H9 (cell line): ENCODE measurements around the gene KRTAP10-8. TPM values are rescaled to one million over a fixed set of nuclear protein-coding genes. Genes with fewer than 3 reads are reported as not detected.

Experiments
- DNase-seq: peaks from one replicate; pipeline ENCODE4 v3.0.0-alpha.2; 2017
- H2AFZ ChIP-seq: one replicate; pipeline ENCODE4 v1.6.1; 2013; ENCODE audit warnings: mild to moderate bottlenecking, low read length, control low read depth, moderate library complexity
- H2AK5ac ChIP-seq: 2 replicates; pipeline ENCODE4 v1.6.1; 2013; ENCODE audit warnings: low read length, control low read depth, mixed read lengths; ENCODE audit not compliant: insufficient read length
- H2BK120ac ChIP-seq: one replicate; pipeline ENCODE4 v1.6.1; 2013; ENCODE audit warnings: low read depth, mild to moderate bottlenecking, low read length, control low read depth, inconsistent platforms; ENCODE audit not compliant: poor library complexity, severe bottlenecking
- H2BK12ac ChIP-seq: 2 replicates; pipeline ENCODE4 v1.6.1; 2013; ENCODE audit warnings: low read length, control low read depth, mixed read lengths, low read depth; ENCODE audit not compliant: insufficient read length
- H2BK15ac ChIP-seq: 2 replicates; pipeline ENCODE4 v1.6.1; 2013; ENCODE audit warnings: low read depth, low read length, control low read depth
- H2BK20ac ChIP-seq: one replicate; pipeline ENCODE4 v1.6.1; 2013; ENCODE audit warnings: low read depth, mild to moderate bottlenecking, low read length, control low read depth, inconsistent platforms; ENCODE audit not compliant: poor library complexity, severe bottlenecking
- H2BK5ac ChIP-seq: 2 replicates; pipeline ENCODE4 v1.6.1; 2013; ENCODE audit warnings: low read length, control low read depth, mixed read lengths; ENCODE audit not compliant: insufficient read length
- H3K14ac ChIP-seq: 2 replicates; pipeline ENCODE4 v1.6.1; 2013; ENCODE audit warnings: low read length, control low read depth; ENCODE audit not compliant: insufficient read depth
- H3K18ac ChIP-seq: 2 replicates; pipeline ENCODE4 v1.6.1; 2013; ENCODE audit warnings: low read depth, mild to moderate bottlenecking, mixed read lengths, low read length, control low read depth; ENCODE audit not compliant: insufficient read length
- H3K23ac ChIP-seq: 2 replicates; pipeline ENCODE4 v1.6.1; 2013; ENCODE audit warnings: low read length, control low read depth, mixed read lengths, low read depth; ENCODE audit not compliant: insufficient read length
- H3K23me2 ChIP-seq: 2 replicates; pipeline ENCODE4 v1.6.1; 2013; ENCODE audit warnings: low read depth, mild to moderate bottlenecking, mixed read lengths, low read length, control low read depth; ENCODE audit not compliant: insufficient read length, poor library complexity, severe bottlenecking
- H3K27ac ChIP-seq: 2 replicates; pipeline ENCODE4 v1.5.1; 2013; ENCODE audit warnings: low read length, control low read depth, mixed read lengths, low read depth; ENCODE audit not compliant: insufficient read length
- H3K27me3 ChIP-seq: 2 replicates; pipeline ENCODE4 v1.6.1; 2013; ENCODE audit warnings: low read length, control low read depth, inconsistent platforms; ENCODE audit not compliant: insufficient read depth
- H3K4ac ChIP-seq: 2 replicates; pipeline ENCODE4 v1.6.1; 2013; ENCODE audit warnings: low read depth, mild to moderate bottlenecking, control low read depth, inconsistent platforms, low read length, moderate library complexity
- H3K4me1 ChIP-seq: 2 replicates; pipeline ENCODE4 v1.6.1; 2013; ENCODE audit warnings: low read length, control low read depth, inconsistent platforms; ENCODE audit not compliant: insufficient read depth
- H3K4me2 ChIP-seq: 2 replicates; pipeline ENCODE4 v1.6.1; 2013; ENCODE audit warnings: low read length, control low read depth, mixed read lengths; ENCODE audit not compliant: insufficient read length, insufficient read depth
- H3K56ac ChIP-seq: 2 replicates; pipeline ENCODE4 v1.6.1; 2013; ENCODE audit warnings: low read depth, mild to moderate bottlenecking, mixed read lengths, low read length, control low read depth; ENCODE audit not compliant: insufficient read length
- H3K79me1 ChIP-seq: 2 replicates; pipeline ENCODE4 v1.6.1; 2013; ENCODE audit warnings: low read depth, mild to moderate bottlenecking, moderate library complexity, low read length, control low read depth, inconsistent platforms; ENCODE audit not compliant: insufficient read depth, poor library complexity, severe bottlenecking
- H3K79me2 ChIP-seq: 2 replicates; pipeline ENCODE4 v1.6.1; 2013; ENCODE audit warnings: low read length, control low read depth, inconsistent platforms; ENCODE audit not compliant: insufficient read depth
- H3K9ac ChIP-seq: 2 replicates; pipeline ENCODE4 v1.6.1; 2013; ENCODE audit warnings: low read length, control low read depth, mixed read lengths; ENCODE audit not compliant: insufficient read length; ENCODE audit errors: extremely low read depth
- H3K9me3 ChIP-seq: one replicate; pipeline ENCODE4 v1.6.1; 2013; ENCODE audit warnings: low read depth, low read length, inconsistent platforms; ENCODE audit not compliant: control insufficient read depth
- H3T11ph ChIP-seq: one replicate; pipeline ENCODE4 v1.6.1; 2013; ENCODE audit warnings: mild to moderate bottlenecking, low read length, control low read depth, inconsistent platforms
- H4K20me1 ChIP-seq: one replicate; pipeline ENCODE4 v1.6.1; 2013; ENCODE audit not compliant: control insufficient read depth, insufficient read length, insufficient read depth
- H4K5ac ChIP-seq: 2 replicates; pipeline ENCODE4 v1.6.1; 2013; ENCODE audit warnings: low read depth, mild to moderate bottlenecking, mixed read lengths, low read length, control low read depth; ENCODE audit not compliant: insufficient read length
- H4K8ac ChIP-seq: replicated peaks from 2 replicates; pipeline ENCODE4 v1.6.1; 2013; ENCODE audit warnings: low read length, control low read depth, mixed read lengths, low read depth; ENCODE audit not compliant: insufficient read length
- H4K91ac ChIP-seq: 2 replicates; pipeline ENCODE4 v1.6.1; 2013; ENCODE audit warnings: low read depth, mild to moderate bottlenecking, moderate library complexity, mixed read lengths, low read length, control low read depth; ENCODE audit not compliant: insufficient read length
- H3K27ac Mint-ChIP-seq, 3 experiments: 2 replicates in 2 of 3; 3 replicates in 1 of 3; pipeline ENCODE4 v1.8.0; 2020 to 2021; ENCODE audit warnings: mixed read lengths in 3 of 3, mild to moderate bottlenecking in 1 of 3, moderate library complexity in 1 of 3
- H3K27me3 Mint-ChIP-seq: 2 replicates; pipeline ENCODE4 v1.8.0; 2021; ENCODE audit warnings: low read depth, mild to moderate bottlenecking, moderate library complexity, mixed read lengths
- H3K36me3 Mint-ChIP-seq, 3 experiments: 2 replicates in 2 of 3; 3 replicates in 1 of 3; pipeline ENCODE4 v1.8.0; 2020 to 2021; ENCODE audit warnings: low read depth in 3 of 3, mixed read lengths in 3 of 3; ENCODE audit not compliant: insufficient read depth in 1 of 3
- H3K4me1 Mint-ChIP-seq, 2 experiments: 2 replicates each; pipeline ENCODE4 v1.8.0; 2020; ENCODE audit warnings: mixed read lengths in 2 of 2
- H3K4me3 Mint-ChIP-seq, 2 experiments: 2 replicates in 1 of 2; 3 replicates in 1 of 2; pipeline ENCODE4 v1.8.0; 2020 to 2021; ENCODE audit warnings: mild to moderate bottlenecking in 2 of 2, mixed read lengths in 2 of 2, moderate library complexity in 1 of 2
- H3K9me3 Mint-ChIP-seq, 2 experiments: 2 replicates in 1 of 2; 3 replicates in 1 of 2; pipeline ENCODE4 v1.8.0; 2020; ENCODE audit warnings: mild to moderate bottlenecking in 2 of 2, mixed read lengths in 2 of 2, moderate library complexity in 1 of 2
- WGBS: extraction: QIAGEN DNeasy Blood & Tissue Kit; methylation state at CpG from one replicate; pipeline ENCODE4 v1.1.7; 2013; ENCODE audit warnings: missing lambda C conversion rate, low lambda C conversion rate, mixed read lengths; ENCODE audit not compliant: insufficient read length; ENCODE audit errors: extremely low coverage; 5-methylcytosine and 5-hydroxymethylcytosine counted together
- total RNA-seq: library from RNA; stranded (reverse); gene quantifications from 2 replicates; pipeline ENCODE4 v1.2.1, GENCODE V29; 2021
- TF ChIP-seq, protein P1 (sequence below): fragments of 200-600 bp; sonication (generic); conservative IDR thresholded peaks from 3 replicates; pipeline ENCODE4 v1.8.0; 2021; ENCODE audit warnings: antibody characterized with exemption, mild to moderate bottlenecking

The KRTAP10-8 gene
- total RNA-seq, 1 experiment from 2014 or later: not detected

DNA sequence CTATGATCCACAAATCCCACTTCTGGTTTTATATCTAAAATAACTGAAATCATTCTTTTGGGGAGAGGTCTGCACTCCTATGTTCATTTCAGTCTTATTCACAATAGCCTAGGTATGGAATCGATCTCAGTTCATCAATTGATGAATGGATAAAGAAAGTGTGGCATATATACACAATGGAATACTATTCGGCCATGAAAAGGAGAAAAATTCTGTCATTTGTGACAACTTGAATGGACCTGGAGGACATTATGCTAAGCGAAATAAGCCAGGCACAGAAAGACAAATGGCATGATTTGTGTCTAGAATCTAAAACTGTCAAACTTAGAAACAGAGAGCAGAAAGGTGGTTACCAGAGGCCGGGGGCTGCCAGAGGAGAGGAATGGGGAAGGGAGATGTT, 5.4 kb upstream of the KRTAP10-8 start:
- H3K4ac ChIP-seq: no peak overlapping the region
- no peak overlapping the region for H2AFZ ChIP-seq
- H3K56ac ChIP-seq: no peak overlapping the region
- no peak overlapping the region for H2BK20ac ChIP-seq
- no peak overlapping the region for H4K5ac ChIP-seq
- WGBS: no CpG with 5 or more reads among the region's 4 CpGs
- TF ChIP-seq, protein P1, sequence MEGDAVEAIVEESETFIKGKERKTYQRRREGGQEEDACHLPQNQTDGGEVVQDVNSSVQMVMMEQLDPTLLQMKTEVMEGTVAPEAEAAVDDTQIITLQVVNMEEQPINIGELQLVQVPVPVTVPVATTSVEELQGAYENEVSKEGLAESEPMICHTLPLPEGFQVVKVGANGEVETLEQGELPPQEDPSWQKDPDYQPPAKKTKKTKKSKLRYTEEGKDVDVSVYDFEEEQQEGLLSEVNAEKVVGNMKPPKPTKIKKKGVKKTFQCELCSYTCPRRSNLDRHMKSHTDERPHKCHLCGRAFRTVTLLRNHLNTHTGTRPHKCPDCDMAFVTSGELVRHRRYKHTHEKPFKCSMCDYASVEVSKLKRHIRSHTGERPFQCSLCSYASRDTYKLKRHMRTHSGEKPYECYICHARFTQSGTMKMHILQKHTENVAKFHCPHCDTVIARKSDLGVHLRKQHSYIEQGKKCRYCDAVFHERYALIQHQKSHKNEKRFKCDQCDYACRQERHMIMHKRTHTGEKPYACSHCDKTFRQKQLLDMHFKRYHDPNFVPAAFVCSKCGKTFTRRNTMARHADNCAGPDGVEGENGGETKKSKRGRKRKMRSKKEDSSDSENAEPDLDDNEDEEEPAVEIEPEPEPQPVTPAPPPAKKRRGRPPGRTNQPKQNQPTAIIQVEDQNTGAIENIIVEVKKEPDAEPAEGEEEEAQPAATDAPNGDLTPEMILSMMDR: no peak
- H4K8ac ChIP-seq: no peak overlapping the region
- peaks cover 8 to 25% (median 21%) of the 10 kb centered on the region in 3 experiments for H3K36me3 Mint-ChIP-seq
- no peak overlapping the region for H3T11ph ChIP-seq
- H3K27me3 ChIP-seq: no peaks in the 10 kb centered on the region
- H3K27ac ChIP-seq: no peak overlapping the region
- no peaks in the 10 kb centered on the region for H4K20me1 ChIP-seq
- H4K91ac ChIP-seq: no peak overlapping the region
- no peaks in the 10 kb centered on the region for H3K23me2 ChIP-seq
- H3K23ac ChIP-seq: no peak overlapping the region
- no peak overlapping the region for H3K9ac ChIP-seq
- no peaks in the 10 kb centered on the region for H3K79me2 ChIP-seq
- H3K4me2 ChIP-seq: no peak overlapping the region
- no peak overlapping the region for H3K4me3 Mint-ChIP-seq
- DNase-seq: no peak
- no peak overlapping the region for H2BK12ac ChIP-seq
- H2BK5ac ChIP-seq: no peak overlapping the region
- H3K27ac Mint-ChIP-seq: no peak overlapping the region
- H2BK15ac ChIP-seq: no peak overlapping the region
- H3K14ac ChIP-seq: no peak overlapping the region
- peaks cover 26 to 27% of the 10 kb centered on the region in 2 experiments for H3K9me3 Mint-ChIP-seq
- no peak overlapping the region for H2BK120ac ChIP-seq
- H3K27me3 Mint-ChIP-seq: peaks cover 18% of the 10 kb centered on the region
- H3K9me3 ChIP-seq: peaks cover 5% of the 10 kb centered on the region
- H2AK5ac ChIP-seq: no peak overlapping the region
- H3K4me1 ChIP-seq: no peaks in the 10 kb centered on the region
- no peak overlapping the region for H3K18ac ChIP-seq
- no peaks in the 10 kb centered on the region for H3K79me1 ChIP-seq
- H3K4me1 Mint-ChIP-seq: peaks cover 3% of the 10 kb centered on the region in 2 experiments
